ENCODE data around the gene RBM4B.
"Not testable (repeated sequence)": the region's sequence is repeated elsewhere in the genome, so short reads cannot be mapped to it uniquely, and the experiment has no call there.

Gene RBM4B, protein sequence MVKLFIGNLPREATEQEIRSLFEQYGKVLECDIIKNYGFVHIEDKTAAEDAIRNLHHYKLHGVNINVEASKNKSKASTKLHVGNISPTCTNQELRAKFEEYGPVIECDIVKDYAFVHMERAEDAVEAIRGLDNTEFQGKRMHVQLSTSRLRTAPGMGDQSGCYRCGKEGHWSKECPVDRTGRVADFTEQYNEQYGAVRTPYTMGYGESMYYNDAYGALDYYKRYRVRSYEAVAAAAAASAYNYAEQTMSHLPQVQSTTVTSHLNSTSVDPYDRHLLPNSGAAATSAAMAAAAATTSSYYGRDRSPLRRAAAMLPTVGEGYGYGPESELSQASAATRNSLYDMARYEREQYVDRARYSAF

DNA sequence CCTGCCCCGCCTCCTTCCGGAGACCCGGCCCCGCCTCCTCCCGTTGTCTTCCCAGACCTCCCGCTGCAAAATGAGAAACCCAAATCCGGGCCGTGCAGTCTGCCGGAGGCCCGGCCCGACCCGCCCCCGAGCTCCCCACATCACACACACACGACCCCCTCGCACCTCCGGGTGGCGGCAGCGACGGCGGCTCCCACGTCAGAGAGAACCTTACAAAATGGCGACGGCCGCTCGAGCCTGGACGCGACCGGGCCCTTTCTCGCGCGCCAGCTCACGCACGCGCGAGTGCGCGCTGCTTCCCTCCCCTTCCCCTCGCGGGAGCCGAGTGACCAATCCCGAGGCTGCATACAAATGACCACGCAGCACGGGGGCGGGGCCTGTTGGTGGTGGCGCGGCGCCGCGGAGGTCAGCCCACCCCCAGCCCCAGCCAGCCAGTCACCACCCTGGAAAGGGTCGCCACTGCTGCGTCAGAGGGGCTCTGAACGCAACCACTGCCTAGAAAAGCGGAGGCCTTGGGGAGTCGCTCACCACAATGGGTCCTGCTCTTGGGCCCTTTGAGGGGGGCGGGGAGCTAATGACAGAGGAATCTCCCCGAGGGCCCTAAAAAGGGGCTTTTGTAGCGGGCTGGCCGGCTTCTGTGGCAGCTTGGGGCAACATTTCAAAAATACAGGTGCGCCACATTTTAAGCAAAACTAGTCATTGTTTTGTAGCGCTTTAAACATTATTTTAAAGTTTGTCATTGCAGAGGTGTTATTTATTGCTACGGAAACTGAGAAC, at the start of gene RBM4B:
RBM4B (minus strand) TSS at position 289 of the 777 bp plus-strand sequence. CDS start 808 bp downstream, outside the sequence.
- peak; percentile 77 to 98 (median 94) for DNase-seq

DNA sequence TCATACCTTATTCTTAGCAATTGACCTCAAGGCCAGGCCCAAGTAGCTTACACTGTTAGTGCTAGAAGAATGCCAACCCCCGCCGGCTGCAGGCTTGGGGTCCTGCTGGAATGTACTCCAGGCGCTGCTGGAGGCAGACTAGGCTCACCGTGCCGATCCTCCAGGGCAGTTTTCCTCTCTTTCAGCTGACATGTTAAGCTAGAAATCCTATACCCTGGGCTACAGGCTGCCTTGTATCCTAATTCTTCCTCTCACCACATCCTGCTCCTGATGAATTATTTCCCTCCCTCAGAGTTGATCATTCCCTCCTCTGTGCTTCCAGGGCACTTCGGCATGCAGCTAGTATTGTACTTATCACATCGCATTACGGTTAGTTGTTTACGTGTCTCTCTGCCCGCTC, 48.0 kb upstream of the RBM4B start:
- peak in 1 of 58 donors; percentile 23 for DNase-seq

DNA sequence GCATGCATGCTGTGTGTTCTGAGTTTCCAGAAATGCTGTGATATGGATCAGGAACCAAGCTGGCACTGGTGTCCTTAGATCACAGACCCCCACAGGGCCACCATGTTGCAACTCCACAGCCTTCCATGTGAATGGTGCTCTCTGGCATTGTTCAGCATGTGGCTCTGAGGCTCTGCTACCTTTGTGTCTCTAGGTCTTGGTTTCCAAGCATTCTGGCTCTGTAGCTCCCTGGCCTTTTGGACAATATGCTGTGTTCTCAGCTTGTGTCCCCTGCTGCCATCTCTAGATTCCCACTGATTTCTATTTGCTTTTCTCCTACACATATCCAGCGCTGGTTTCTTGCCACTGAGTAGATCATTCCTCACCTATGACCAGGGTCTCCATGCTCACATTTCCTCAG, 47.4 kb upstream of the RBM4B start:
- no peak for DNase-seq

DNA sequence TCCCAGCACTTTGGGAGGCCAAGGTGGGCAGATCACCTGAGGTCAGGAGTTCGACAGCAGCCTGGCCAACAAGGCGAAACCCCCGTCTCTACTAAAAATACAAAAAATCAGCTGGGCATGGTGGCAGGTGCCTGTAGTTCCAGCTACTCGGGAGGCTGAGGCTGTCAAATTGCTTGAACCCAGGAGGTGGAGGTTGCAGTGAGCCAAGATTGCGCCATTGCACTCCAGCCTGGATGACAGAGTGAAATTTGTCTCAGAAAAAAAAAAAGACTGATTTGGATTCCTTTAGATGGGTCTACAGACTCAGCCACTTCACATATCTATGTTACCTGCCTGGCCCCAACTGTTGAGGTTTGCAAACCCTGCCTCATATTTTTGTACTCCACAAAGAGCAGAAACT, 46.5 kb upstream of the RBM4B start:
- not testable (repeated sequence) for DNase-seq

DNA sequence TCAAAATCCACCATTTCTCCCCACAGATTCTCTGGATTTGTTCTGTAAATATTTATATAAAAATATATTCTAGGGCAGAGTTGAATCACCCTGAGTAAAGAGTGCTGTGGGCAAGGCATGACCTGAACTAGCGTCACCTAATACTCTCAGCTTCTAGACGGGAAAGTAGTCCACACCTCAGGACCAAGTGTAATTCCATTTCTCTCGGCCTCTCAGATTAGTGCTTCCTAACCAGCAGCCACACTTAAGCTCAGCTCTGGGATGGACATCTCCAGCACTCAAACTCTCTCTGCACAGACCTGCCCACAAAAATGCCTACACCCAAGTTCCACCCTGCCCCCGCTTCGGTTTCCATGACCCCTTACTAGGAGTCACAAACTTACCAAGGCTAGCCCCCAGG, 46.0 kb upstream of the RBM4B start:
- DNase-seq = no peak

DNA sequence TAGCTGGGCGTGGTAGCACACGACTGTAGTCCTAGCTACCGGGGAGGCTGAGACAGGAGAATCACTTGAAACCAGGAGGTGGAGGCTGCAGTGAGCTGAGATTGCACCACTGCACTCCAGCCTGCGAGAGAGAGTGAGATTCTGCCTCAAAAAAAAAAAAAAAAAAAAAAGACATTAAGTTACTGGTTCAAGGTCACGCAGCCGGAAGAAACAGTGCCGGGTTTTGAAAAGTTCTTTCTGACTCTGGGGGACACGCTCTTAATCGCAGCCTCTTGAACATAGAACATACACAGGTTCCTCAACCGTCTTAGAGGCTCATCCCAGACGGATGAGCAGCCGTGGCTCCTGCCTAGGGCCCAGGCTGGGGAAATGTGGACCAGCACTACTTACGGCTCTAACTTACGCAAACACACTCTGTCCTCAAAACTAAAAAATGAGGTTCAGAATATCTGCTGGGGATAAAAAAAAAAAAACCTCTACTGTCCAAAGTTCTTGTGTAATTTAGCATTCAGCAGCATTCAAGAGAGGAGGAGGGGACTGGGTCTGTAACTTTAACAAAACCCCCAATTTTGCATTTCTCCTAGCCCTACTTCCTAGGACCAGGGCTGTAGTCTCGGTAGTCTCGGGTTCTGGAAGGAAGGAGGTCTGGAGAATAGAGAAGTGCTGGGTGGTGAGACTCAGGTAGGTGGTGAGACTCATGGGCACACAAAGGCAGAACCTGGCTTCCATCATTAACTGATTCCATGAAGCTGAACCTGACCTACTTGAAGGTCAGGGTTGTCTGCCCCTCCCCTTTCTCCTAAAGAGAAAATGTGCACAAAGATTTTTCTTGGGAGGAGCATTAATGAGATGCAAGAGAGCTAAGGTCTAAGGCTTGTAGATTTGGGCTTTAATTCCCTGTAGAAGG, 45.3 kb upstream of the RBM4B start:
- no peak for DNase-seq

DNA sequence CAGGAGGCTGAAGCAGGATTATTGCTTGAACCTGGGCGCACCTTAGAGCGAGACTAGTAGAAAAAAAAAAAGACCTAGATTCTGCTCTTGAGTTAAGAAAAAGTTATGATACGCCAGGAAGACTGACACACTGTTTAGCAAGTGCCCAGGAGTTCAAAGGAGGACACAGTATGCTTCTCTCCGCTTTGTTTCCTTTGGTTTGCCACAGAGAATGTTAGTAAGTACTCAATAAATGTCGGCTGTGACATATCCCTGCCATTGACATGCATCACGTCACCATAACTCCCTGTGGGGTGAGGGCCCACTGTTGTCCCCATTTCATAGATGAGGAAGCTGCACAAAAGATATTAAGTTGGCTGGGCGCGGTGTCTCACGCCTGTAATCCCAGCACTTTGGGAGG, 44.3 kb upstream of the RBM4B start:
- DNase-seq = no peak

DNA sequence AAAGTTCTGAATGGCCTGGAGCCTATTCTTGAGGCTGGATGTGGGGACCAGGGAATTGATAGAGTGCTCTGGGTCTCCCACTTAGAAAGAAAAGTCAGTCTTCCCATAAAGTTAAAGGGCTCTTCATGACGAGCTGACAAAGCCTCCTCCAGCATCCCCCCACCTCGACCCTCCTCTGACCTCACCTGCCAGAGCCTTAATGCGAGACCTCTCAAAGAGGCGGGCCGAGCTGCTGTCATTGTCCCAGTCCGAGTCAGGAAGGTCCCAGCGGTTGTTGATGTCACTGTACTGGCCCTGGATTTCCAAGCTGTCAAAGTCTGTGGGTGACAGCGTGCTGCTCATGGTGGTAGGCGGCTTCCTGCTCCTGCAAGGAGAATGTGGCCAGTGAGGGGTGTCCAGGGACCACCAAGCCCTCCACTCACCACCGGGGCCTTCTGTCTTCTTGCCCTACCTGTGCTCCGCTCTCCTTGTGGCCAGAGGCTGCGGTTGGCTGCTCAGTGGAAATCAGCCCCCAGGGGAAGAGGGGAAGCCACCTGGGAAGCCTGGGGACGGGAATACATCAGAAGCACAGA, 43.3 kb upstream of the RBM4B start:
- DNase-seq = no peak

DNA sequence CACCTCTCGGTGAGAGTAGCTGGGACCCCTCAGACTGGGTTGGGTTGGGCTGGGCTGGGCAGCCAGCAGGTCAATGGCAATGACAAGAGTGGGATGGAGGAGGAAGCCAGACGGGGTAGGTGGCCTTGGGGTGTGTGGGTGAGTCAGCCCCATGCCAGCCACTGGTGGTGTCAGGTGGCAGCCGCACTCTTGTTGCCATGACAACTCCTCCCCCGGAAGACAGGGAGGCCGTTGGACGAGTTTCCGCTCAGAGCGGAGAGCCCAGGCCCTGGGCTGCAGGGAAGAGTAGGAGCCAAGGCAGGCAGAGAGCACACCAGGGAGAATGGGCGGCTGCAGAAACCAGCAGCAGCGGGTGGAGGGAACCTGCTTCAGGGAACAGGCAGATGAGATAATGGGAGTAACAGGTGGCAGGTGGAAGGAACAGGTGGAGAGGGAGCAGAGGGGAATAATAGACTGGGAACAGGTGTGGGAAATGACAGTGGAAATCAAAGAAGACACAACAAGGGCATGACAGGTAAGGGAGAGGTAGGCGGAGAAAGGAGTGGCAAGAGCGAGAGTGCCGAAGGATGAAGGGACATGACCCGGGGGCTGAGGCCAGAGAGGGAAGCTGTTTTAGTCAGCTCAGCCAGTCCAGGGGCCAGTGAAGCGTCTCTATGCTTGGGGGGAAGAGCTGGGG, 42.7 kb upstream of the RBM4B start:
- peak in 33 of 58 donors; percentile 10 to 76 (median 40) for DNase-seq

DNA sequence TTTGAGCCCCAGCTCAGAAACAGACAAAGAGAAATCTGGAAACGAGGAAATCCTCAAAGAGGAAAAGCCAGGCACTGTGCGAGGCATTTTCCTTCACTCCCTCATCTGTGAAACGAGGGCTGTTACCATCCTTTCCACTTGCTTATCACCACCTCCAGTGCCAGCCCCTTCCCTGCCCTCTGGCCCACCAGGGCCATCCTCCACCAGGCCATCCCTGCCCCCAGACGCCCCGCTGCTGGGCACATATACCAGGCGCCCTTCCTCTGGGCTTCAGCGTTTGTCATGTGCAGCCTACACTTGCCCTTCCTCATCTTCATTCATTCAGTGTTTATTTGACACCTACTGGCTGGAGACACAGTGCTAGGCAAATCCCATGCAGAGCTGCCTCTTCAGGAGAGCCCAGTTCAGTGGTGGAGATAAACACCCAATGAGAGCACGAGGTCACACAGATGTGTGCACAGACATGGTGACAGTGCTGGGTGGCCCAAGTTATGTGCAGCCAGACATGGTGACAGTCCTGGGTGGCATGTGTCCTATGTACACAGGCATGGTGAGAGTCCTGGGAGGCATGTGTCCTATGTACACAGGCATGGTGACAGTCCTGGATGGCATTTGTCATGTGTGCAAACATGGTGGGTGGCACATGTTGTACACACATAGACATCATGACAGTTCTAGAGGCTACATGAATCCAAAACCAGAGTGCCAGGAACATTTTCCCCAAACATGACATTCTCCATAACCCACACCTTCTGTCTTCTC, 41.6 kb upstream of the RBM4B start:
- no peak for DNase-seq

DNA sequence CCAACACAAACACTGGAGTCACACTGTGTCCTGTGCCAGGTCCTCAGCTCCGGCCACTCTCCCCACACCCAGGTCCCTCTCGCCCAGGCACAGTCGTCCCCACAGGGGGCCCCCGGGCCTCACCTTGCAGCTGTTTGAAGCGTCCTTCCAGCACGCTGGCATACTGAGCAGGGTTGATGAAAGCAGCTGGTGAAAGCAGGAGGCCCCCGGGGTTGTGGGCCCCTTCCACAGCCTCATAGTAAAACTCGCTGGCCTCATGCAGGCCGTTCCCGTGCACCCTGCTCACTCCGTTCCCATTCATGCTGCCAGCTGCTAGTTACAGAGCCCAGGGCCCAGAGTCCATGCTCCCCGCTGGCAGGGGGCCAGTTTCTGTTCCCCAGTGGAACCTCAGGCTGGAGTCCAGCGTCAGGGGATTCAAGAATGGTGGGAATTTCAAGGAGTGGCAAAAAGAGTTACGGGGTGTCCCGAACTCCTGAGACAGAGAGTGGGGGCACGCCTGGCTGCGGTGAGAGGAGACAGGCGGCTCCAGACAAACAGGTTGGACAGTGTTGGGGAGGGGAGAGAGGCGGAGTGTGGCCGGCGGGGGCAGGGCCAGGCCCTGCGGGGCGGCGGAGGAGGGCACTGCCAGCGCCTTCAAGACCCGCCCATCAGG, 40.8 kb upstream of the RBM4B start:
- DNase-seq = no peak

DNA sequence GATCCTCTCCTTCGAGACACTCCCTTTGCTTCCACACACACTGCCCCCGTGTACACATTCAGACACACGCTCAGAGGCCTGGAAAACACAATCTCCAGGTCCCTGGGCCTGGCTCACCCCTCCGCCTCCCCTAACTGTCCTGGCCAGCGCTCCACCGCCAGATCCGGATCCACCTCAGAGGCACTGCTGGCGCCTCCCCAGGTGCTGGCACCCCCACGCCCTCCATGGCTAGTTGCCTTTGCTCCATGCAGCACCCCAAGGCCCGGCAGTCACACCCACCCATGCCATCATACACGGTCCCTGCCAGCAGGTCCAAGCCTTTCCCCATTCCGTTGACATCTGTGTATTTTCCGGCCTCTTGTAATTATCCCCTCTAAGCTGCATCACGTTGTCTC, 40.2 kb upstream of the RBM4B start:
- DNase-seq = no peak

DNA sequence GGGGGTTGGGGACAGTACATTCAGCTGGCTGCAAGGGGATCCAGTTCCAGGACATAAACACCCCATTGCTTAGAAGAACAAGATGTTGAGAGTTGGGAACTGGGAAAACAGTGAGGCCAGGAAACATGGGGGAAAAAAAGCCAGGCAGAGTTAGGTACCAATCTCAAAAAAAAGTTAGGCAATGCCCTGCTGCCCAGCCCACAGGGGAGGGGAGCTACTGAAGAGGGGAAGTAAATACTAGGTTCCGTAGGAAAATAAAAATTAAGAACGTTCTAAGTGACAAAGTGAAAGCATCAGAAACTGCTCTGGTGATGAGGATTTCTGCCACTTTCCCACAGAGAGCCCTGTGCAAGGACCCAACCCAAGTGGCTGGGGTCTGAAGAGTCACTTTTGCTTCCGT, 39.3 kb upstream of the RBM4B start:
- no peak for DNase-seq

DNA sequence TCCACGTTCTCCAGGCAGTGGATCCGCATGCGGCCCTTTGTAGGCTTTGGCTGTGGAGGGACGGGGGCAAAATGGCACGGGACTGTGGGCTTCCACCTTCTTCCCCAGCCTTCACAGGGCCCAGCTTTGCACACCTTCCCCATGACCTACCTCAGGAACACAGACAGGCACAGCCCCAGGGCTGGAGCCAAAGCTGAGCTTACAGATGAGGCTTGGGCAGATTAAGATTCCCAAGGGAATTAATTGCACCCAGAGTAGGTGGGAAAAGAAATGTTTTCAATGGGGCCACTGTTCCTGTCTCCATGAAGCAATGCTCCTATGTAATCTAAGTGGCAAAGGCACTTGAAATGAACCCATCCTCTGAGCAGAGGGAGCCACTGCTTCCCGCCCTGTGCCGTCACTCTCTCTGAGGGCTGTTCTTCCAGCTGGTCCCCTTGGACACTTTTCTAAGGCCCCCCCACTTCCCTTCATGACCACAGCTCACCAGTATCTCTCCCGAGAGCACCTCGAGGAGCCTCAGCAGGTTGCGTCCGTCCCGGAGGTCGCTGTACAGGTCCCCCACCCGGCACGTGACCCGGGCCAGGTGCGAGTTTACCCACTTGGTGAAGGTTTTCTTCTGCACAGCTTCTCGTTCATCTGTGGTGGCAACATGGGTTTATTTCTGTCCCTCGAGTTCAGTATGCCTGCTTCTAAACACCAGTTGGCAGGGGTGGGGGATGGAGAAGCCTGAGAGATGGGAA, 37.8 kb upstream of the RBM4B start:
- no peak for DNase-seq

DNA sequence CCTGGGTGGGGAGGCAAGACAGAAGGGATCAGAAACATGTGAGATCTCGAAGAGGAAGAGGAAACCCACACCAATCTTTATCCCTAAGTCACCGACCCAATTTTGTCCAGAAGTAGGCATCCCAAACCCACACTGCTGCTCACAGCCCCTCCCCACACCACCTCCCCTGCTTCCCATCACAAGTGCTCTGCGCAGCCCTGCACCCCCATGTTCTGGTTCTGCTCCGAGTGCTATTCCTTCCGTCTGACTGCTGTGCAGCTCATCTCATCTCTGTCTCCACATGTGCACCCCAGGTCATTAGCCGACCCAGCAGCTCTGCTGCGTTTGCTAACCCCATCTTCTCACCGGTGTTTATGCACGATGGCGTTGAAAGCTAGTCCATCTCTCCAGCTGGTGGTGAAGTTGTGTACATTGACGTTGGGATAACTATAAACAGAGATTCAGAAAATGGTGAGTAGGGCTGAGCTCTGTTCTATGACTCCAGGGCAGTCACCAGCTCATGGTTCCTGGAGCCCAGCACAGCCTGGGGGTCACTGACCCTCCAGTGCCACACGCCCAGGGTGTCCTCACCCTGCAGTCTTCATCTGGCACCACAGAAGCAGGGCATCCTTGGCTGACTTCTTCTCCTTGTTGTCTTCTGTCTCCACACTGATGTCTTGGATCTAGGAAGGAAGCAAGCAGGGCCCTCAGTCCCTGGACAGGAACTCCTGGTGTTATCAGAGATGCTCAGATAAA, 36.2 kb upstream of the RBM4B start:
- no peak for DNase-seq

DNA sequence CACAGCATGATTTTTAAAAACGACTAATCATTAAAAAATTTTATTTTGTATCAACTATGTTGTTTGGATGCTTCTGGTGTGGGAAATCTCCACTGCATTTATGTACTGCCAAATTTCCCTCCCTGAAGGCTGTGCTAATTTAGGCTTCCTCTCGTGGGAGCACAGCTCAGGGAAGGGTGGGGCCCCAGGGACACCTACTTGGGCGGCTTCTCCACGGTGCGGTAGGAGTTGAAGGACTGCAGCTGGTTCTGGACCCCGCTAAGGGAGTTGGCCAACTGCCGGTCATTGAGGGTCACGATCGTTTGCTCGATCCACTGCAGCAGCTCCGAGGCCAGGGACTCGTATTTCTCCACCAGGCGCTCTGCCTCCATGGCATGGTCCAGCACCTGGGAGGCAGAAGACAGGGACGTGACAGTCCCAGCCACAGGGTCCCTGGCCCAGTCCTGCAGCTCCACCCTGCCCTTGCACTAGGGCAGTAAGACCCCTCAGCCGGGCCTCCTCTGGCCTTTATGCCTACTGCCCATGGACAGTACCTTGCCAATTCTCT, 32.8 kb upstream of the RBM4B start:
- no peak for DNase-seq

DNA sequence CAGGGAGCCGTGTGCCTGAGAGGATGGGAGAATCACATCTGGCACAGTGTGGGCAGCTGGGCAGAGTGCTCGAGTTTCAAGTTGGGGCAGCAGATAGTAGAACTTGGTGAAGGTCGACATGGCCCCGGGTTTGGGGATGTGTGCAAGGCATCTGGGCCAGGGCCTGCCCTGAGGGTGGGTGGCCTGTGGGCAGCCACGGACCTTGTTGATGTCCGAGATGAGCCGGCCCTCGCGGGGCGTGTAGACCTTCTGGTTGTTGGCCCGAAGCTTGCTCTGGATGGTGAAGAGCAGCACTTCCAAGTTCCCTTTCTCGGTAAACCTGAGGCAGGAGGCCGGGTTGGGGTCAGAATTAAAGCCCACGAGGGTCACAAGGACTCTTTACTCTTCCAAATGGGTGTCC, 31.0 kb upstream of the RBM4B start:
- DNase-seq = no peak

DNA sequence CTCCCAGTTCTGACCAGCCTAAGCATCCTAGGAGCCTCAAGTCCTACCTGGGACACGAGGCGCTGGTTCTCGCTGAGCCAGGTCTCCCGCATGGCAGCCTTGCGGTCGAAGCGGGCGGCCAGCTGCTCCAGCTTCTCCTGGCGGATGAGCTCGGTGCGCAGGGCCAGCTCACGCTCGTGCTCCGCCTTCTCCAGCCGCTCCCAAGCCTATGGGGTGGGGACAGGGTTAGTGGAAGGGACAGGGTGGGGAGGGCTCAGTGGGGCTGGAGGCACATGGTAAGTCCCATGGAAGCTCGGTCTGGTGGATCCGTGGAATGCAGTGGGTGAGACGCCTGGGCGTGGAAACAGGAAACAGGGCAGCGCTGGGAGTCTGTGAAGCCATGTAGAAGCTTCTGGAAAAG, 30.4 kb upstream of the RBM4B start:
- DNase-seq = no peak
